ENCODE measurements around the gene ATP10D.
"Not testable (repeated sequence)": the region's sequence is repeated elsewhere in the genome, so short reads cannot be mapped to it uniquely, and the experiment has no call there.

Gene ATP10D

GRCh38 chr4:47473141-47473750 lies 11.8 kb upstream of the ATP10D start:
- Mint-ChIP-seq H3K4me1 (ENCODE audit: low read depth in 2 of 2) (peaks cover 0 to 2% of the 10 kb centered on the region in 2 donors), H3K9me3 (no peaks in the 10 kb centered on the region)
- ATAC-seq (replicated peaks), result no peak

DNA sequence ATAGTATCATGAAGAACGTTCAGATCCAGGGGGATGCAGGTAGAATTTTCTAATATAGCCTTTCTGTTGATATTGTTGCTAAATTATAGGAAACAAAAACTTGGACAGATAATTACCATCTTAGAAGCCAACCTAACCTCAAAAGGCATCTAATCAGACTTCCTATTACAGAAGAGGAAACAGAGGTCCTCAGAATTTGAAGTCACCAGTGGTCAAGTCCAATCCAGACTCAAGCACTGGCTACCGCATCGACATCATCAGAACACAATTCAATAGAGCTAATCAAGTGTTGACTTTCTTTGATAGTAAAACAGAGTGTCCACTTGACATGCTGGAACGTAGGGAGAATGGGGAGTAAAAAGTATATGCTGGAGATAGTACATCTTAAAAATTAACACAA lies 10.3 kb upstream of the ATP10D start:
- Mint-ChIP-seq H3K27me3 (peaks cover 7 to 10% of the 10 kb centered on the region in 2 donors), H3K9me3 (no peaks in the 10 kb centered on the region), H3K4me3 (no peak overlapping the region), H3K36me3 (ENCODE audit: insufficient read depth) (no peaks in the 10 kb centered on the region), H3K27ac (no peak overlapping the region), H3K4me1 (ENCODE audit: low read depth in 2 of 2) (peaks cover 0 to 2% of the 10 kb centered on the region in 2 donors)
- DNase-seq (no peak), ATAC-seq (replicated peaks) (no peak)

More at GRCh38 chr4:47473141-47473750, 11.8 kb upstream of the ATP10D start:
- H3K27ac Mint-ChIP-seq, result no peak overlapping the region
- no peak for DNase-seq
- H3K27me3 Mint-ChIP-seq, result peaks cover 10 to 14% of the 10 kb centered on the region in 2 donors
- H3K36me3 Mint-ChIP-seq (ENCODE audit: insufficient read depth), result no peaks in the 10 kb centered on the region
- no peak overlapping the region for H3K4me3 Mint-ChIP-seq

DNA sequence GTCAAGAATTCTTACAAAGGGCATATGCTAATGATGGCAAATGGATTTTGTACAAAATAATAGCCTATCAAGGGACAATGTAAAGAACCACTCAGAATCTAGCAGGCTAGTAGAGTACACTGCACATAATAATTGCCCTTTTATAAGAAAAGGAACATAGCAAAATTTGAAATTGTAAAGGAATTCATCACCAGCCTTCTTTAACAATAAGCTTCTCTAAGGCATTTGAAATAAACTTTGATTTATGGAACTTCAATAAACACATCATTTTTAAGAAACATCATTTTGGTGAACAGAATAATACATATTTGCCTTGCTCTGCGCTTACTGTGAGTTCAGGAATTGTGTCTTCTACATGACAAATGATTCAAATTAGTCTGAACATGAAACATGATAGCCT lies 9.7 kb upstream of the ATP10D start:
- ATAC-seq (replicated peaks), result no peak
- Mint-ChIP-seq H3K36me3 (ENCODE audit: insufficient read depth) (no peaks in the 10 kb centered on the region), H3K4me3 (no peak overlapping the region), H3K27ac (no peak overlapping the region), H3K27me3 (peaks cover 7 to 10% of the 10 kb centered on the region in 2 donors), H3K9me3 (no peaks in the 10 kb centered on the region), H3K4me1 (ENCODE audit: low read depth in 2 of 2) (peaks cover 0 to 2% of the 10 kb centered on the region in 2 donors)
- DNase-seq, result no peak

DNA sequence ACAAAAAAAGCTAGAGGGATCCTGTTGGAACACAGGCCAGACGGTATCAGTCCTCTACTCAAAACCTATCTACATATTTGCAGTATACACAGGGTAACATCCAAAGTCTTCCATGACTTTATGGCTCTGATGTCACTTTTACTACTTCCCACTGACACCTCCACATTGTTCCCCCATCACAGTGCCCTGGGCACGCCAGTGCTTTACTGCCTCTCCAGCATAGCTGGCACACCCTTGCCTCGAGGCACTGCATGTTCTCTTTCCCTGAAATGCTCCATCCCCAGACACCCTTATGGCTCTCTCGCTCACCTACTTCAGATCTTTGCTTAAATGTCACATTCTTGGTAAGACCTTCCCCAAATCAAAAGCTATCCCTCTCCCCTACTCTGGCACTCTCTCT lies 6.3 kb upstream of the ATP10D start:
- H3K27ac Mint-ChIP-seq, result no peak overlapping the region

GRCh38 chr4:47482326-47482725 lies 2.7 kb upstream of the ATP10D start:
- DNase-seq (no peak), ATAC-seq (replicated peaks) (peak; percentile 27)
- Mint-ChIP-seq H3K9me3 (no peaks in the 10 kb centered on the region), H3K4me1 (ENCODE audit: low read depth in 2 of 2) (peaks cover 18 to 25% of the 10 kb centered on the region in 2 donors), H3K27ac (peak overlapping the region; percentile 1 to 57), H3K27me3 (no peaks in the 10 kb centered on the region), H3K36me3 (ENCODE audit: insufficient read depth) (peaks cover 3% of the 10 kb centered on the region), H3K4me3 (peak overlapping the region in 1 of 2 donors; percentile 35)

More for the DNA sequence above, 6.3 kb upstream of the ATP10D start:
- DNase-seq (no peak), ATAC-seq (replicated peaks) (no peak)
- peaks cover 4 to 6% of the 10 kb centered on the region in 2 donors for H3K4me1 Mint-ChIP-seq (ENCODE audit: low read depth in 2 of 2)
- no peaks in the 10 kb centered on the region for H3K36me3 Mint-ChIP-seq (ENCODE audit: insufficient read depth)
- H3K4me3 Mint-ChIP-seq, result no peak overlapping the region
- H3K27me3 Mint-ChIP-seq, result no peaks in the 10 kb centered on the region
- no peaks in the 10 kb centered on the region for H3K9me3 Mint-ChIP-seq

DNA sequence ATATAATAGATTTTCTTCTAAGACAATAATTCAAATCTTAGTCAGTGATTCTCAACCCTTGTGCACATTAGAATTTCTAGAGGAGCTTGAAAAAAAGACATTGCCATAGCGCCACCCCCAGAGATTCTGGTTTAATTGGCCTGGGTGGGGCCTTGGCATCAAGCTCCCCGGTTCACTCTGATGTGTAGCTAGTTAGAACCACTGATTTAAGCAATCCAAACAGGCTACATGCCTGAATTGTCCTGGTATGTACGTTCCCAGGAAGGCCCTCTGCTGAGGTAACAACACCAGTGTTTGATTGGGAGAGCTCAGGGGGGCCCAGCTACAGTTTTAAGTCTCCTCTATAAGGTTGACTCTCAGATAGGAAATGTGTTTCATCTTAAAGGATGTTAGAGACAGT lies 1.3 kb upstream of the ATP10D start:
- no peak for DNase-seq
- Mint-ChIP-seq H3K9me3 (no peaks in the 10 kb centered on the region), H3K27ac (peak overlapping the region; percentile 93 to 98), H3K36me3 (ENCODE audit: insufficient read depth) (peaks cover 3% of the 10 kb centered on the region), H3K4me3 (peak overlapping the region; percentile 89 to 100), H3K4me1 (ENCODE audit: low read depth in 2 of 2) (peaks cover 18 to 27% of the 10 kb centered on the region in 2 donors), H3K27me3 (no peaks in the 10 kb centered on the region)
- ATAC-seq (replicated peaks), result no peak

DNA sequence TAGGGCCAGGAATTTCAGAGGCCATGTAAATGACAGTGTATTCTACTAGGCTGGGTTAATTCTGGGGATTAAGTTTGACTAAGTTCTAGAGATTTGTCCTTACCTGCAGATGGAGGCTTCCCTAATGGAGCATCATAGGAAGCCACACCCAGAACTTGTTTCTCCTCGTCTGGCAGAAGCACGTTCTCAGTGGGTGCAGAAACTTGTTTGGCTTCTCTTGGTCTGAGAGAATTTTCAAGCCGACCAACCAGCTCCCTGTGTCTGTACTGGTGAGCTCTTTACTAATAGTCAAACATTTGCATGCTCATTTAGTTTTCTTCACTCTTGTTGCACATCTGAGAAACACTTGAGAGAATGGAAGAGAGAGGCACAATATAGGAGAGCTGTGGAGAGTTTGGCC lies 907 bp upstream of the ATP10D start:
- Mint-ChIP-seq H3K4me3 (peak overlapping the region; percentile 89 to 100), H3K27ac (peak overlapping the region; percentile 93 to 98), H3K36me3 (ENCODE audit: insufficient read depth) (peaks cover 3% of the 10 kb centered on the region), H3K27me3 (no peaks in the 10 kb centered on the region), H3K9me3 (no peaks in the 10 kb centered on the region), H3K4me1 (ENCODE audit: low read depth in 2 of 2) (peaks cover 18 to 29% of the 10 kb centered on the region in 2 donors)
- no peak for ATAC-seq (replicated peaks)
- no peak for DNase-seq

DNA sequence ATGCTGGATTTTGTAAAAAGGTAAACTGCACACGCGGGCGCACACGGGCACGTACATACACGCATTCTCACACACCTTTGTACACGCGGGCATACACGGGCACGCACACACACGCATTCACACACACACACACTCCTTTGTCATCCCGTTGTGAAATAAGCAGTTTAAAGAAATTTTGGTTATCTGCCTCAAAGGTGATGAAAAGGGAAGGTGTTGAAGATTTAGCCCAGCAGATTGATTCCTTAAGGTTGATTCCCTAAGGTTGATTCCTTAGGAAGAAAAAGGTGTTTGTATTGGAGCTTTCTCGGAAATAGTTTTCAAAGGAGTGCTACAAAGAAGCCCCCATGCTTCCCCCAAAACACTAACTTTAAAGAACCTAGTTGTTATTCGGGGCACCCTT lies 693 bp downstream of the ATP10D start:
- H3K9me3 Mint-ChIP-seq, result no peaks in the 10 kb centered on the region
- ATAC-seq (replicated peaks), result no peak
- peak overlapping the region; percentile 89 to 100 for H3K4me3 Mint-ChIP-seq
- no peak for DNase-seq
- H3K27ac Mint-ChIP-seq, result peak overlapping the region; percentile 93 to 98
- no peaks in the 10 kb centered on the region for H3K27me3 Mint-ChIP-seq
- H3K4me1 Mint-ChIP-seq (ENCODE audit: low read depth in 2 of 2), result peaks cover 22 to 38% of the 10 kb centered on the region in 2 donors
- H3K36me3 Mint-ChIP-seq (ENCODE audit: insufficient read depth), result peaks cover 3% of the 10 kb centered on the region

- Mint-ChIP-seq H3K4me1 (ENCODE audit: low read depth in 2 of 2) (peaks cover 23 to 40% of the 10 kb centered on the region in 2 donors), H3K36me3 (ENCODE audit: insufficient read depth) (peaks cover 3% of the 10 kb centered on the region), H3K4me3 (peak overlapping the region; percentile 89 to 100), H3K27me3 (no peaks in the 10 kb centered on the region), H3K9me3 (no peaks in the 10 kb centered on the region), H3K27ac (peak overlapping the region; percentile 93 to 98)
- DNase-seq (no peak), ATAC-seq (replicated peaks) (no peak)
Measured at GRCh38 chr4:47486231-47486673, 1.2 kb downstream of the ATP10D start.

DNA sequence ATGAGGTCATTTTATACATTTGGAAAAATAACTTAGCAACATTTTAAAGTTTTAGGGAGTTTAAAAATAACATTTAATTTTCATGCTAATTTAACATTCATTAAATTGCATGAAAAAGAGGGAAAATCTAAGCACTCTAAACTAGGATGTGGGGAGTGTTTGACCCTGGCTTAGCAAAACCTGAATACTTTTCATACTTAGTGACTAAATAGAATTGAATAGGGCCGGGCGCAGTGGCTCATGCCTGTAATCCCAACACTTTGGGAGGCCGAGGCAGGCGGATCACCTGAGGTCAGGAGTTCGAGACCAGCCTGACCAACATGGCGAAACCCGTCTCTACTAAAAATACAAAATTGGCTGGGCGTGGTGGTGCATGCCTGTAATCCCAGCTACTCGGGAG lies 1.7 kb downstream of the ATP10D start:
- H3K4me1 Mint-ChIP-seq (ENCODE audit: low read depth in 2 of 2), result peaks cover 23 to 45% of the 10 kb centered on the region in 2 donors

GRCh38 chr4:47488706-47489105 lies 3.6 kb downstream of the ATP10D start:
- H3K9me3 Mint-ChIP-seq, result no peaks in the 10 kb centered on the region

More for the DNA sequence above, 1.7 kb downstream of the ATP10D start:
- peak overlapping the region; percentile 89 to 100 for H3K4me3 Mint-ChIP-seq
- not testable (repeated sequence) for H3K9me3 Mint-ChIP-seq; ATAC-seq (replicated peaks); DNase-seq; H3K27me3 Mint-ChIP-seq; H3K36me3 Mint-ChIP-seq (ENCODE audit: insufficient read depth); H3K27ac Mint-ChIP-seq

DNA sequence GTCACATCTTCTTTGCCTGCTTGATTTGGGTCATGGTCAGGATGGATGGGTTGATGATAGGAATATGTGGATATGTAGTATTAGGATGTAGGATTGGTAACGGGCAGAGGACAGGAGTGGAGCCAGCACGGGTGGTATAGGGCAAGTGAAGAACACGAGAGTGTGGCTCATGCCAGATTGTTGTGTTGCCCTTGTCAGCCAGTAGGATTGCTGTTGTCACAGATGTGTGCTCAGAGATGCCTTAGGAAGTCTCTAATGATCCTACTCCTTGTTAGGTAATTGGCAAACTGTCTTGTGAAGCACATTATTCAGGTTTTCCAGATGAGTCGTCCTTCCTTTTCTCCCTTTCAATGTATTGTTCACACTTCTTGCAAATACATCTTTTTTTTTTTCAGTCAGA lies 5.5 kb downstream of the ATP10D start:
- H3K4me3 Mint-ChIP-seq, result no peak overlapping the region
- H3K9me3 Mint-ChIP-seq, result no peaks in the 10 kb centered on the region
- DNase-seq (peak in 1 of 3 experiments; percentile 12), ATAC-seq (replicated peaks) (peak; percentile 91)
- no peaks in the 10 kb centered on the region for H3K36me3 Mint-ChIP-seq (ENCODE audit: insufficient read depth)
- H3K4me1 Mint-ChIP-seq (ENCODE audit: low read depth in 2 of 2), result peaks cover 10 to 29% of the 10 kb centered on the region in 2 donors
- H3K27me3 Mint-ChIP-seq, result no peaks in the 10 kb centered on the region
- H3K27ac Mint-ChIP-seq, result no peak overlapping the region

More at GRCh38 chr4:47488706-47489105, 3.6 kb downstream of the ATP10D start:
- Mint-ChIP-seq H3K4me1 (ENCODE audit: low read depth in 2 of 2) (peaks cover 20 to 42% of the 10 kb centered on the region in 2 donors), H3K4me3 (no peak overlapping the region), H3K36me3 (ENCODE audit: insufficient read depth) (peaks cover 3% of the 10 kb centered on the region), H3K27me3 (no peaks in the 10 kb centered on the region), H3K27ac (no peak overlapping the region)
- ATAC-seq (replicated peaks) (no peak), DNase-seq (no peak)

- H3K9me3 Mint-ChIP-seq, result no peaks in the 10 kb centered on the region
- no peak overlapping the region for H3K27ac Mint-ChIP-seq
- no peaks in the 10 kb centered on the region for H3K36me3 Mint-ChIP-seq (ENCODE audit: insufficient read depth)
- H3K4me1 Mint-ChIP-seq (ENCODE audit: low read depth in 2 of 2), result peaks cover 8 to 25% of the 10 kb centered on the region in 2 donors
- H3K27me3 Mint-ChIP-seq, result no peaks in the 10 kb centered on the region
- ATAC-seq (replicated peaks) (no peak), DNase-seq (no peak)
- no peak overlapping the region for H3K4me3 Mint-ChIP-seq
Measured at GRCh38 chr4:47493238-47494123, 8.4 kb downstream of the ATP10D start.

DNA sequence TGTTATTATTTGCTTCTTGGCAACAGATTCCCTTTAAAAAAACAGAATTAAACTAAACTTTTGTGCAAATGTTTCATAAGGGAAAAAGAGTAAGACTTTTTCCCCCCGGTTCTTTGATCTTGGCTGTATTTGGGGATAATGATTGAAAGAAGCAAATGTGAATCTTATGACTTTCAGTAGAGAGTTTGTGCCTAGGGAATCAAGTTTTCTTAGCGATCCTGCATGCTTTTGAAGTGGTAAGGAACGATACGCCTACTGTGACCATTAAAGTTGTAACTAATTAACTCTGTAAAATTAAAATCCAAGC lies 9.0 kb downstream of the ATP10D start:
- H3K4me3 Mint-ChIP-seq, result no peak overlapping the region
- no peaks in the 10 kb centered on the region for H3K36me3 Mint-ChIP-seq (ENCODE audit: insufficient read depth)
- no peaks in the 10 kb centered on the region for H3K27me3 Mint-ChIP-seq

More for the DNA sequence above, 9.0 kb downstream of the ATP10D start:
- DNase-seq (no peak), ATAC-seq (replicated peaks) (no peak)
- Mint-ChIP-seq H3K4me1 (ENCODE audit: low read depth in 2 of 2) (peaks cover 9 to 27% of the 10 kb centered on the region in 2 donors), H3K9me3 (no peaks in the 10 kb centered on the region), H3K27ac (no peak overlapping the region)
